ENCODE data around the gene MAT2B.

Gene MAT2B

GRCh38 chr5:163503106-163504078, 2.0 kb upstream of the MAT2B start:
- H3K27ac ChIP-seq (ENCODE audit: low read depth, low read length), result peak overlapping the region; percentile 97
- H3K9me3 ChIP-seq (ENCODE audit: control insufficient read depth in 1 of 2, low read length in 2 of 2), result no peaks in the 10 kb centered on the region
- no peaks in the 10 kb centered on the region for H3K27me3 ChIP-seq (ENCODE audit: control insufficient read depth in 1 of 2, insufficient read depth in 2 of 2, low read length in 2 of 2)
- peak overlapping the region; percentile 90 to 98 for H3K9ac ChIP-seq (ENCODE audit: low read depth in 1 of 2, low read length in 2 of 2)
- peak overlapping the region; percentile 93 to 95 for H3K4me3 ChIP-seq (ENCODE audit: low read depth in 1 of 2, low read length in 2 of 2)
- H3K4me1 ChIP-seq (ENCODE audit: control insufficient read depth in 1 of 2, insufficient read depth in 2 of 2, low read length in 2 of 2), result peaks cover 9 to 14% of the 10 kb centered on the region in 2 donors
- H3K36me3 ChIP-seq (ENCODE audit: control insufficient read depth in 1 of 2, insufficient read depth in 2 of 2, low read length in 2 of 2), result no peaks in the 10 kb centered on the region

- H3K4me3 ChIP-seq (ENCODE audit: low read depth in 1 of 2, low read length in 2 of 2), result peak overlapping the region; percentile 93 to 95
- H3K27me3 ChIP-seq (ENCODE audit: control insufficient read depth in 1 of 2, insufficient read depth in 2 of 2, low read length in 2 of 2), result no peaks in the 10 kb centered on the region
- H3K9ac ChIP-seq (ENCODE audit: low read depth in 1 of 2, low read length in 2 of 2), result peak overlapping the region; percentile 90 to 98
- no peaks in the 10 kb centered on the region for H3K9me3 ChIP-seq (ENCODE audit: control insufficient read depth in 1 of 2, low read length in 2 of 2)
- peaks cover 9 to 20% of the 10 kb centered on the region in 2 donors for H3K4me1 ChIP-seq (ENCODE audit: control insufficient read depth in 1 of 2, insufficient read depth in 2 of 2, low read length in 2 of 2)
- peak overlapping the region; percentile 97 for H3K27ac ChIP-seq (ENCODE audit: low read depth, low read length)
- no peaks in the 10 kb centered on the region for H3K36me3 ChIP-seq (ENCODE audit: control insufficient read depth in 1 of 2, insufficient read depth in 2 of 2, low read length in 2 of 2)
Measured at GRCh38 chr5:163504079-163504931, 1.1 kb upstream of the MAT2B start.

DNA sequence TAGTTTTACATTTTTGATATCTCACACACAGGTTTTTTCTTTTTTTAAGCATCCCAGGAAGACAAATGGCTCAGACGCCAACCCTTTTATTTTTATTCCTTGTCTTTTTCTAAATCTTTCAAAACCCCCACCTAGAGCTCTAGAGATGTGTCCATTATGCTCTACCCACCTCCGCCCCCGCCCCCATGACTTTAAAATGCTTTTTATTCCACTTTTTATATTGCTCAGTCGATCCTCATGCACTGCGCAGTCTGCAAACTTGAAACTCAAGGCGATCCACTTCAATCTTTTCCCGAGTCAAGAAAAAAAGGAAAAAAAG, 411 bp upstream of the MAT2B start:
- Histone ChIP-seq H3K27me3 (ENCODE audit: control insufficient read depth in 1 of 2, insufficient read depth in 2 of 2, low read length in 2 of 2) (no peaks in the 10 kb centered on the region), H3K4me3 (ENCODE audit: low read depth in 1 of 2, low read length in 2 of 2) (peak overlapping the region; percentile 93 to 95), H3K4me1 (ENCODE audit: control insufficient read depth in 1 of 2, insufficient read depth in 2 of 2, low read length in 2 of 2) (peaks cover 9 to 20% of the 10 kb centered on the region in 2 donors), H3K9me3 (ENCODE audit: control insufficient read depth in 1 of 2, low read length in 2 of 2) (no peaks in the 10 kb centered on the region), H3K27ac (ENCODE audit: low read depth, low read length) (peak overlapping the region; percentile 97), H3K36me3 (ENCODE audit: control insufficient read depth in 1 of 2, insufficient read depth in 2 of 2, low read length in 2 of 2) (no peaks in the 10 kb centered on the region), H3K9ac (ENCODE audit: low read depth in 1 of 2, low read length in 2 of 2) (peak overlapping the region; percentile 90 to 98)

GRCh38 chr5:163506095-163506457, 657 bp downstream of the MAT2B start:
- peaks cover 9 to 20% of the 10 kb centered on the region in 2 donors for H3K4me1 ChIP-seq (ENCODE audit: control insufficient read depth in 1 of 2, insufficient read depth in 2 of 2, low read length in 2 of 2)
- H3K27me3 ChIP-seq (ENCODE audit: control insufficient read depth in 1 of 2, insufficient read depth in 2 of 2, low read length in 2 of 2), result no peaks in the 10 kb centered on the region

GRCh38 chr5:163506726-163507125, 1.3 kb downstream of the MAT2B start:
- Histone ChIP-seq H3K4me3 (ENCODE audit: low read depth in 1 of 2, low read length in 2 of 2) (peak overlapping the region; percentile 93 to 95), H3K9me3 (ENCODE audit: control insufficient read depth in 1 of 2, low read length in 2 of 2) (no peaks in the 10 kb centered on the region), H3K27me3 (ENCODE audit: control insufficient read depth in 1 of 2, insufficient read depth in 2 of 2, low read length in 2 of 2) (no peaks in the 10 kb centered on the region), H3K36me3 (ENCODE audit: control insufficient read depth in 1 of 2, insufficient read depth in 2 of 2, low read length in 2 of 2) (no peaks in the 10 kb centered on the region), H3K4me1 (ENCODE audit: control insufficient read depth in 1 of 2, insufficient read depth in 2 of 2, low read length in 2 of 2) (peaks cover 10 to 20% of the 10 kb centered on the region in 2 donors), H3K27ac (ENCODE audit: low read depth, low read length) (peak overlapping the region; percentile 97), H3K9ac (ENCODE audit: low read depth in 1 of 2, low read length in 2 of 2) (peak overlapping the region; percentile 86 to 98)

More at GRCh38 chr5:163506095-163506457, 657 bp downstream of the MAT2B start:
- H3K4me3 ChIP-seq (ENCODE audit: low read depth in 1 of 2, low read length in 2 of 2), result peak overlapping the region; percentile 93 to 95
- no peaks in the 10 kb centered on the region for H3K36me3 ChIP-seq (ENCODE audit: control insufficient read depth in 1 of 2, insufficient read depth in 2 of 2, low read length in 2 of 2)
- no peaks in the 10 kb centered on the region for H3K9me3 ChIP-seq (ENCODE audit: control insufficient read depth in 1 of 2, low read length in 2 of 2)
- peak overlapping the region; percentile 97 for H3K27ac ChIP-seq (ENCODE audit: low read depth, low read length)
- H3K9ac ChIP-seq (ENCODE audit: low read depth in 1 of 2, low read length in 2 of 2), result peak overlapping the region; percentile 86 to 98

DNA sequence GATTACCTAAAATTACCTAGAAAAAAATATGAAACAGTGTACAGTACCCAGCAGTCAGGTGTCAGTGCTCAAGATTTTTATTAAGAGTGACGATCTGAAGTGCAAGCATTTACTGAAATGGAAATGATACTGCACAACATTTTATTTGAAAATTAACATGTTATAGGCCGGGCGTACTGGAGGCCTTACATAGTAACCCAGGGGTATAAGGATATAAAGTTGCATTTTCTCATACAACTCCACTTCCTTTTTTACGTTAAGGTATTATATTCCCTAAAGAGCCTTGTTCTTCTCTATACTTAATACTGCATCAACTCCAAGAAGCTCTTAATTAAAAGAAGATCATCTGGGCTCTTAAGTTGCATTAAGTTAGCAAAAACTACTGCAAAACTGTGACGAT, 3.3 kb downstream of the MAT2B start:
- peak overlapping the region; percentile 36 for H3K27ac ChIP-seq (ENCODE audit: low read depth, low read length)
- H3K9me3 ChIP-seq (ENCODE audit: control insufficient read depth in 1 of 2, low read length in 2 of 2), result no peaks in the 10 kb centered on the region
- H3K9ac ChIP-seq (ENCODE audit: low read depth in 1 of 2, low read length in 2 of 2), result peak overlapping the region; percentile 86 to 98
- peak overlapping the region; percentile 50 to 93 for H3K4me3 ChIP-seq (ENCODE audit: low read depth in 1 of 2, low read length in 2 of 2)
- peaks cover 13 to 20% of the 10 kb centered on the region in 2 donors for H3K36me3 ChIP-seq (ENCODE audit: control insufficient read depth in 1 of 2, insufficient read depth in 2 of 2, low read length in 2 of 2)
- H3K4me1 ChIP-seq (ENCODE audit: control insufficient read depth in 1 of 2, insufficient read depth in 2 of 2, low read length in 2 of 2), result peaks cover 6 to 16% of the 10 kb centered on the region in 2 donors
- H3K27me3 ChIP-seq (ENCODE audit: control insufficient read depth in 1 of 2, insufficient read depth in 2 of 2, low read length in 2 of 2), result no peaks in the 10 kb centered on the region

- H3K4me1 ChIP-seq (ENCODE audit: control insufficient read depth in 1 of 2, insufficient read depth in 2 of 2, low read length in 2 of 2), result peaks cover 6 to 16% of the 10 kb centered on the region in 2 donors
- H3K9me3 ChIP-seq (ENCODE audit: control insufficient read depth in 1 of 2, low read length in 2 of 2), result no peaks in the 10 kb centered on the region
- H3K9ac ChIP-seq (ENCODE audit: low read depth in 1 of 2, low read length in 2 of 2), result peak overlapping the region; percentile 86 to 98
- no peaks in the 10 kb centered on the region for H3K27me3 ChIP-seq (ENCODE audit: control insufficient read depth in 1 of 2, insufficient read depth in 2 of 2, low read length in 2 of 2)
- peaks cover 14 to 27% of the 10 kb centered on the region in 2 donors for H3K36me3 ChIP-seq (ENCODE audit: control insufficient read depth in 1 of 2, insufficient read depth in 2 of 2, low read length in 2 of 2)
- H3K27ac ChIP-seq (ENCODE audit: low read depth, low read length), result peak overlapping the region; percentile 36
- peak overlapping the region; percentile 50 to 93 for H3K4me3 ChIP-seq (ENCODE audit: low read depth in 1 of 2, low read length in 2 of 2)
Measured at GRCh38 chr5:163509291-163509951, 4.0 kb downstream of the MAT2B start.

DNA sequence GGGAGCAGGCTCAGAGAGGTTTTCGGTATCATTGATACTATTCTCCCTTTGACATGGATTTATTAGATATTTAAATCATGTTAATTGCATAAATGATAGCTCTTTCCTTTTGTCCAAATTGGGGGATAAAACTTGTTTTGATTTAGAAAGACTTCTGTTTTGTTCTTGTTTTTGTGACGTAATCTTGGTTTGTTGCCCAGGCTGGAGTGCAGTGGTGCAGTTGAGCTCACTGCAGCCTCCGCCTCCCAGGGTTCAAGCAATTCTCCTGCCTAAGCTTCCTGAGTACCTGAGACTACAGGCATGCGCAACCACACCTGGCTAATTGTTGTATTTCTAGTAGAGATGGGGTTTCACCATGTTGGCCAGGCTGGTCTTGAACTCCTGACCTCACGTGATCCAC, 7.1 kb downstream of the MAT2B start:
- Histone ChIP-seq H3K36me3 (ENCODE audit: control insufficient read depth in 1 of 2, insufficient read depth in 2 of 2, low read length in 2 of 2) (peaks cover 34 to 55% of the 10 kb centered on the region in 2 donors), H3K9me3 (ENCODE audit: control insufficient read depth in 1 of 2, low read length in 2 of 2) (no peaks in the 10 kb centered on the region), H3K27me3 (ENCODE audit: control insufficient read depth in 1 of 2, insufficient read depth in 2 of 2, low read length in 2 of 2) (no peaks in the 10 kb centered on the region), H3K27ac (ENCODE audit: low read depth, low read length) (no peak overlapping the region), H3K4me3 (ENCODE audit: low read depth in 1 of 2, low read length in 2 of 2) (no peak overlapping the region), H3K4me1 (ENCODE audit: control insufficient read depth in 1 of 2, insufficient read depth in 2 of 2, low read length in 2 of 2) (peaks cover 6 to 15% of the 10 kb centered on the region in 2 donors), H3K9ac (ENCODE audit: low read depth in 1 of 2, low read length in 2 of 2) (no peak overlapping the region)

GRCh38 chr5:163525096-163525495, 19.7 kb downstream of the MAT2B start:
- Histone ChIP-seq H3K36me3 (ENCODE audit: control insufficient read depth in 1 of 2, insufficient read depth in 2 of 2, low read length in 2 of 2) (peaks cover 0 to 13% of the 10 kb centered on the region in 2 donors), H3K27me3 (ENCODE audit: control insufficient read depth in 1 of 2, insufficient read depth in 2 of 2, low read length in 2 of 2) (no peaks in the 10 kb centered on the region), H3K4me3 (ENCODE audit: low read depth in 1 of 2, low read length in 2 of 2) (no peak overlapping the region), H3K27ac (ENCODE audit: low read depth, low read length) (no peak overlapping the region), H3K9ac (ENCODE audit: low read depth in 1 of 2, low read length in 2 of 2) (no peak overlapping the region), H3K4me1 (ENCODE audit: control insufficient read depth in 1 of 2, insufficient read depth in 2 of 2, low read length in 2 of 2) (no peaks in the 10 kb centered on the region), H3K9me3 (ENCODE audit: control insufficient read depth in 1 of 2, low read length in 2 of 2) (no peaks in the 10 kb centered on the region)
